ENCODE measurements around the gene TCP11L1. TPM values are rescaled to one million over a fixed set of nuclear protein-coding genes. Genes with fewer than 3 reads are reported as not detected.

The TCP11L1 gene
- total RNA-seq, 1 experiment from 2014 or later, result 22.8 TPM

DNA sequence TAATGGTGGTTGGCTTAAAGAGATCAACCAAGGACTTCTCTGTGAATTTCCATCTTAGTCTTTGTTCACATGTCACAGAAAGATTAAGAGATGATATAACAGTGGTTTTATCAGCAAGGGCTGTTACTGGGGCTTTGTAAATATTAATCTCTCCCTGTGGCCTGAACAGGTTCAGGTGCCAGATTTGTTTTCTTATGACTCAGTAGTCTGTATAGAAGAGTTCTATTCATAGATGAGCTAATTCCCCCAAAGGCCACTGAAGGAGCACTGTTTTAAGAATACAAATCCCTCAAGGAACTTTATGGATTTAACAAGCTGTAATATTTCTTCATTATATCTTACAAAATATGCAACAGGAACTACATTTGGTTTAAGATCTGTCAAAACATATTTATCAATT, 50.4 kb downstream of the TCP11L1 start:
- H3K4me1 ChIP-seq, result peaks cover 20% of the 10 kb centered on the region
- no peaks in the 10 kb centered on the region for H3K27me3 ChIP-seq (replicated peaks; ENCODE audit: control insufficient read depth, insufficient read depth, low read length)
- Mint-ChIP-seq H3K4me3 (ENCODE audit: unreplicated experiment) (no peak overlapping the region), H3K4me1 (ENCODE audit: low read depth, unreplicated experiment) (peaks cover 22% of the 10 kb centered on the region), H3K9me3 (ENCODE audit: unreplicated experiment) (no peaks in the 10 kb centered on the region), H3K36me3 (ENCODE audit: insufficient read depth, unreplicated experiment) (peaks cover 34% of the 10 kb centered on the region), H3K27me3 (ENCODE audit: insufficient read depth, unreplicated experiment) (no peaks in the 10 kb centered on the region), H3K27ac (ENCODE audit: unreplicated experiment) (no peak overlapping the region)
- POLR2A ChIA-PET, result interaction anchor here (0.6 kb wide), 1 partner anchor 195 kb away, joined by 4 read pairs; no protein-coding TSS in a partner anchor
- intact Hi-C loops (cut with micrococcal nuclease; ENCODE audit: unreplicated experiment), result loop anchor here (2.0 to 10.0 kb wide), 2 partner anchors 71 to 235 kb away; partner anchors contain the start of gene CSTF3
- H3K4me3 ChIP-seq (ENCODE audit: low read depth, low read length), result no peak overlapping the region
- no TSS peak for BruUV-seq (replicated peaks)
- DNase-seq, result no peak
- TF ChIP-seq, protein P1, sequence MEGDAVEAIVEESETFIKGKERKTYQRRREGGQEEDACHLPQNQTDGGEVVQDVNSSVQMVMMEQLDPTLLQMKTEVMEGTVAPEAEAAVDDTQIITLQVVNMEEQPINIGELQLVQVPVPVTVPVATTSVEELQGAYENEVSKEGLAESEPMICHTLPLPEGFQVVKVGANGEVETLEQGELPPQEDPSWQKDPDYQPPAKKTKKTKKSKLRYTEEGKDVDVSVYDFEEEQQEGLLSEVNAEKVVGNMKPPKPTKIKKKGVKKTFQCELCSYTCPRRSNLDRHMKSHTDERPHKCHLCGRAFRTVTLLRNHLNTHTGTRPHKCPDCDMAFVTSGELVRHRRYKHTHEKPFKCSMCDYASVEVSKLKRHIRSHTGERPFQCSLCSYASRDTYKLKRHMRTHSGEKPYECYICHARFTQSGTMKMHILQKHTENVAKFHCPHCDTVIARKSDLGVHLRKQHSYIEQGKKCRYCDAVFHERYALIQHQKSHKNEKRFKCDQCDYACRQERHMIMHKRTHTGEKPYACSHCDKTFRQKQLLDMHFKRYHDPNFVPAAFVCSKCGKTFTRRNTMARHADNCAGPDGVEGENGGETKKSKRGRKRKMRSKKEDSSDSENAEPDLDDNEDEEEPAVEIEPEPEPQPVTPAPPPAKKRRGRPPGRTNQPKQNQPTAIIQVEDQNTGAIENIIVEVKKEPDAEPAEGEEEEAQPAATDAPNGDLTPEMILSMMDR (IDR thresholded peaks at IDR 0.05; ENCODE audit: insufficient read depth in 1 of 2, low read depth in 1 of 2, low read length in 1 of 2, severe bottlenecking in 1 of 2, unreplicated experiment in 1 of 2), result peak; percentile 18 to 24
- CTCF ChIA-PET, result interaction anchor here (0.7 to 1.0 kb wide), 5 partner anchors 9 to 74 kb away, joined by 3 to 6 read pairs (median 3); partner anchors contain the start of gene DEPDC7
- no peaks in the 10 kb centered on the region for H3K9me3 ChIP-seq
- H3K36me3 ChIP-seq (ENCODE audit: control insufficient read depth, insufficient read depth, low read length), result no peaks in the 10 kb centered on the region

DNA sequence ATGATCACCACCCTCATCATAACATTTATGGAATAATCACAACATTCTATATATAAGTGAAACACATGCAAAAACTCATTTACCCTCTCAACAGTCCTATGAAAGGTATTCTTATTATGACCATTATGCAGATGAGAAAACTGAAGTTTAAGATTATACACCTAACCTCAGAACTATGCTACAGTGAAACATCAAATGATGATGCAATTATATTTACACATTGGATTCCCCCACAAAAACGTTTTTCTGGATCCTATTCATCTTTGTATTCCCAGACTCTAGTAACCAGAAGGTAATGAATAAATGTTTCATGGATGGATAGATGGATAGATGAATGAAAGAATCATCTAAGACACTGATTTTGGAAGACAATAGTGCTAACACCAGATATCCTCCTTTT, 54.8 kb downstream of the TCP11L1 start:
- DNase-seq, result no peak
- H3K27ac Mint-ChIP-seq (ENCODE audit: unreplicated experiment), result no peak overlapping the region
- intact Hi-C loops (cut with micrococcal nuclease; ENCODE audit: unreplicated experiment), result no loop called here
- ChIA-PET CTCF (no interaction called here), POLR2A (no interaction called here)
- H3K9me3 Mint-ChIP-seq (ENCODE audit: unreplicated experiment), result no peaks in the 10 kb centered on the region
- H3K4me3 Mint-ChIP-seq (ENCODE audit: unreplicated experiment), result no peak overlapping the region
- H3K27me3 ChIP-seq (replicated peaks; ENCODE audit: control insufficient read depth, insufficient read depth, low read length), result no peaks in the 10 kb centered on the region
- peaks cover 36% of the 10 kb centered on the region for H3K36me3 Mint-ChIP-seq (ENCODE audit: insufficient read depth, unreplicated experiment)
- peaks cover 6% of the 10 kb centered on the region; the same call in 1 of the 2 replicates for H3K4me1 ChIP-seq
- no TSS peak for BruUV-seq (replicated peaks)
- no peaks in the 10 kb centered on the region for H3K27me3 Mint-ChIP-seq (ENCODE audit: insufficient read depth, unreplicated experiment)
- H3K36me3 ChIP-seq (ENCODE audit: control insufficient read depth, insufficient read depth, low read length), result no peaks in the 10 kb centered on the region
- H3K4me3 ChIP-seq (ENCODE audit: low read depth, low read length), result no peak overlapping the region
- no peaks in the 10 kb centered on the region for H3K9me3 ChIP-seq
- peaks cover 13% of the 10 kb centered on the region for H3K4me1 Mint-ChIP-seq (ENCODE audit: low read depth, unreplicated experiment)
- TF ChIP-seq, protein P1 (IDR thresholded peaks at IDR 0.05; ENCODE audit: insufficient read depth in 1 of 2, low read depth in 1 of 2, low read length in 1 of 2, severe bottlenecking in 1 of 2, unreplicated experiment in 1 of 2), result no peak

DNA sequence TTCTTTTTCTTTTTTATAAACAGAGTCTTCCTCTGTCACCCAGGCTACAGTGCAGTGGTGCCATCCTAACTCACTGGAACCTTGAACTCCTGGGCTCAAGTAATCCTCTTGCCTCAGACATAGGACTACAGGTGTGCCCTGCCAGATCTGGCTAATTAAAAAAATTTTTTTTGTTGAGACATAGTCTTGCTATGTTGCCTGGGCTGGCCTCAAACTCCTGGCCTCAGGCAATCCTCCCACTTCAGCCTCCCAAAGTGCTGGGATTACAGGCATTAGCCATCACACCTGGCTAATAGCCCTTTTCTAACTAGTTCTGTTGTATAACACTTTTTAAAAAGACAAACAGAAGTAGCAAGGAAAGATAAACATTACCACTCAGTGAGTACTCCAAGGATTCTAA, 64.5 kb downstream of the TCP11L1 start:
- peaks cover 35% of the 10 kb centered on the region for H3K36me3 Mint-ChIP-seq (ENCODE audit: insufficient read depth, unreplicated experiment)
- Histone ChIP-seq H3K27me3 (replicated peaks; ENCODE audit: control insufficient read depth, insufficient read depth, low read length) (no peaks in the 10 kb centered on the region), H3K4me1 (peaks cover 10% of the 10 kb centered on the region), H3K36me3 (ENCODE audit: control insufficient read depth, insufficient read depth, low read length) (peaks cover 3% of the 10 kb centered on the region; the same call in 1 of the 2 replicates), H3K9me3 (no peaks in the 10 kb centered on the region), H3K4me3 (ENCODE audit: low read depth, low read length) (no peak overlapping the region)
- DNase-seq, result no peak
- no peak overlapping the region for H3K27ac Mint-ChIP-seq (ENCODE audit: unreplicated experiment)
- peaks cover 11% of the 10 kb centered on the region for H3K4me1 Mint-ChIP-seq (ENCODE audit: low read depth, unreplicated experiment)
- no peaks in the 10 kb centered on the region for H3K9me3 Mint-ChIP-seq (ENCODE audit: unreplicated experiment)
- ChIA-PET POLR2A (interaction anchor here (0.6 kb wide), 1 partner anchor 204 kb away, joined by 4 read pairs; no protein-coding TSS in a partner anchor), CTCF (no interaction called here)
- TF ChIP-seq, protein P1 (IDR thresholded peaks at IDR 0.05; ENCODE audit: insufficient read depth in 1 of 2, low read depth in 1 of 2, low read length in 1 of 2, severe bottlenecking in 1 of 2, unreplicated experiment in 1 of 2), result no peak
- no TSS peak for BruUV-seq (replicated peaks)
- intact Hi-C loops (cut with micrococcal nuclease; ENCODE audit: unreplicated experiment), result no loop called here
- no peaks in the 10 kb centered on the region for H3K27me3 Mint-ChIP-seq (ENCODE audit: insufficient read depth, unreplicated experiment)
- no peak overlapping the region for H3K4me3 Mint-ChIP-seq (ENCODE audit: unreplicated experiment)

Measured in Caco-2 (cell line).